GM21381 (cell line): ENCODE data around the gene B3GAT3.
A peak's percentile ranks its signal among the peaks of the same experiment; 100 is the strongest.
"Not testable (repeated sequence)": the region's sequence is repeated elsewhere in the genome, so short reads cannot be mapped to it uniquely, and the experiment has no call there.

Experiments used
- ATAC-seq: cut with Tn5 transposase; IDR thresholded peaks from one replicate; pipeline ENCODE4 v1.9.1; 2021; ENCODE audit warnings: mild to moderate bottlenecking, moderate library complexity; ENCODE audit not compliant: unreplicated experiment

B3GAT3 gene

GRCh38 chr11:62621567-62622470 lies at the start of gene B3GAT3:
Gene B3GAT3 (minus strand): TSS chr11:62621986. CDS start chr11:62621947, 39 bp downstream.
- ATAC-seq, result peak; percentile 94

DNA sequence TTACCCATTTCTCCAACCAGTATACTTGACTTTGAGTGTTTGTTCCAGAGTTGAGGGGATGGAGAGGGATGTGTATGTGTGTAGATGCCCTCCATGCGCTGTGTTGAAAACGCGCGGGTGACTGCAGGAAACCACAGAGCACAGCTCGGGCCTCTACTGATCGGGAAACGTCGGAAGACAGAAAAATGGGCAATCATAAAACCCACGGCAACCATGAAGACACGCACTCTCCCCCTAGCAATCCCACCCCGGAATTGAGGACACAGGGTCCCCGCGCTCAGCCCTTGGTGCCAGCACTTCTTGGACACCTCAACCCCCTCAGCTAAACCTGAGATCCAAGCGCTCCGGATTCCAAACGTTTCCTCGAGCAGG lies 49.4 kb upstream of the B3GAT3 start:
- ATAC-seq, result peak; percentile 17

DNA sequence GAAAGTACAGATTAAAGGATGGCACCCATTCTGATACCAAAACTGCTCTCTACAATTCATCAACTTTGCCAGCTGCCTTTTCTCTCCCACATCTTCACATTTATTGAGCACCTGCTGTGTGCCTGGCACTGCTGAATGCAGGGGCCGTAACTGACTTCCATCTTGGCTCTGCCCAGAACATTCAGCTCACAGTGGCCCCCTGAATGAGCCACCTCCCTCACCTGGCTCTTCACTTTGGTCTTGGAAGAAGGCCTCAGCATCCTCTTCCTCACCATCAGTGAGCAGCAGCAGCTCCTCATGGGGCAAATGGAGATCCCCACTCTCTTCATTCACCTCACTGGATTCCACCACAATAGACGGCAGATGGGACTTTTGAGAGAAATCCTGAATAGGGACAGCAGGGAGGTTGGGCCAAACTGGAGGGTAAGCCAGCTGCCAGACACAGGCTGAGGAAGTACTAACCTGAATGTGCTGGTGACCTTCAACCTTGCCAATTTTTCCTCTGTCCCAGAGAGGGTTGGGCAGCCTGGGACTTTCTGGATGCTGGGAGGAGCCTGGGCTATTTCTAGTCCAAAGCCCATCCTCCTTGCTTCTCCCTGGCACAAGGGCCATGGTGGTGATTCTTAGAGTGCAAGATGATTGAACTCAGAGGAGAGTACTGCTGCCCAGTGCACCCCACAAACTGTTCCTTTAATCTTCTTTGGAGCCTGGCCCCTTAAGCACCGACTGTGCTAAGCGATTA lies 47.8 kb upstream of the B3GAT3 start:
- ATAC-seq, result no peak

- no peak for ATAC-seq
These were observed 45.7 kb upstream of the B3GAT3 start for GRCh38 chr11:62667460-62667859.

DNA sequence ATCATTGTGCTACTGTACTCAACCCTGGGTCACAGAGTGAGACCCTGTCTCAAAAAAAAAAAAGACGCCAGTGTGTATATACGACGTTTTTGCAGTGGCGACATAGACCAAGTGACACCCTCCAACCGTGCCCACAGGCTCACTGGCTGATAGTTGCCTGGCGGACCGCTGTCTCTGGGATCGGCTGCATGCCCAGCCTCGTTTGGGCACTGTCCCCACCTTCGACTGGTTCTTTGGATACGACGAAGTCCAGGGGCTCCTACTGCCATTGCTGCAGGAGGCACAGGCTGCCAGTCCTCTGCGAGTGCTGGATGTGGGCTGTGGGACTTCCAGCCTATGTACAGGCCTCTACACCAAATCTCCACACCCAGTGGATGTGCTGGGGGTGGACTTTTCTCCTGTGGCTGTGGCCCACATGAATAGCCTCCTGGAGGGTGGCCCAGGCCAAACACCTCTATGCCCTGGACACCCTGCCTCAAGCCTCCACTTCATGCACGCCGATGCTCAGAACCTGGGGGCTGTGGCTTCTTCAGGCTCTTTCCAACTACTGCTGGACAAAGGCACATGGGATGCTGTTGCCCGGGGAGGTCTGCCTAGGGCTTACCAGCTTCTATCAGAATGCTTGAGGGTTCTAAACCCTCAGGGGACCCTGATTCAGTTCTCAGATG lies 44.6 kb upstream of the B3GAT3 start:
- no peak for ATAC-seq

GRCh38 chr11:62665599-62666258 lies 43.9 kb upstream of the B3GAT3 start:
- ATAC-seq, result peak; percentile 13

- peak; percentile 79 for ATAC-seq
These were observed 43.4 kb upstream of the B3GAT3 start, which contains the start of the genes C11orf98 and CSKMT for GRCh38 chr11:62665075-62665598. Gene C11orf98 (minus strand): TSS chr11:62665210. CDS start chr11:62665169, 41 bp downstream. Gene CSKMT (plus strand): TSS chr11:62665312. CDS start chr11:62665880, 568 bp downstream.

GRCh38 chr11:62664405-62665074 lies 42.8 kb upstream of the B3GAT3 start:
- ATAC-seq, result peak; percentile 7

- ATAC-seq, result no peak
These were observed 35.1 kb upstream of the B3GAT3 start for GRCh38 chr11:62656796-62657429.

DNA sequence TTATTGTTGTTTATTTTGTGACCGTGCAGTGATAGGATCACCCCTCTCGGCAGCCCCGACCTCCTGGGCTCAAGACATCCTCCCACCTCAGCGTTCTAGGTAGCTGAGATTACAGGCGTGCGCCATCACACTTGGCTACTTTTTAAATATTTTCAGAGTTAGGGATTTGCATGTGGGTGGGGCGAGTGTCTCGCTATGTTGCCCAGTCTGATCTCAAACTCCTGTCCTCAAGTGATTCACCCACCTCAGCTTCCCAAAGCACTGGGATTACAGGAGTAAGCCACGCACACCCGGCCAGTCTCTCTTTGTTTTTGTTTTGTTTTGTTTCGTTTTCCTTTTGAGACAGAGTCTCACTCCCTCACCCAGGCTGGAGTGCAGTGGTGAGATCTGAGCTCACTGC lies 32.5 kb upstream of the B3GAT3 start:
- ATAC-seq, result no peak

GRCh38 chr11:62652161-62653006 lies 30.6 kb upstream of the B3GAT3 start:
- ATAC-seq, result no peak

GRCh38 chr11:62650283-62650682 lies 28.5 kb upstream of the B3GAT3 start:
- not testable (repeated sequence) for ATAC-seq

DNA sequence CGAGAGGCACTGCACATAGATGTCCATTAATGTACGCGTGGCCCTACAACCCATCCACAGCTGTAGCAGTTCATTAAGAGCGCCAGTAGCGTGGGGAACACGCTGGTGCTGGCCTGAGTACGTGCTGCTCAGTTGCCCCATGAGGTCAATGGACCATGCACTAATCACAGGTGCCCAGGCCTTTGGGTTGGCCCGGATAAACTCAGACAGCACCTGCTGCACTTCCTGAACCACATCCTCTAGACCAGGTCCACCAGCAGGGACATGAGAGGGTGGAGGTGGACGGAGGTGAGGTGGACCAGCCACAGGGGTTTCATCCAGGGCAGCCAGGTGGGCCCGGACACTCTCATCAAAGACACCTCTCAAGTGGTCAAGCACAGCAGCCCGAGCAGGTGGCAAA lies 27.7 kb upstream of the B3GAT3 start:
- no peak for ATAC-seq

DNA sequence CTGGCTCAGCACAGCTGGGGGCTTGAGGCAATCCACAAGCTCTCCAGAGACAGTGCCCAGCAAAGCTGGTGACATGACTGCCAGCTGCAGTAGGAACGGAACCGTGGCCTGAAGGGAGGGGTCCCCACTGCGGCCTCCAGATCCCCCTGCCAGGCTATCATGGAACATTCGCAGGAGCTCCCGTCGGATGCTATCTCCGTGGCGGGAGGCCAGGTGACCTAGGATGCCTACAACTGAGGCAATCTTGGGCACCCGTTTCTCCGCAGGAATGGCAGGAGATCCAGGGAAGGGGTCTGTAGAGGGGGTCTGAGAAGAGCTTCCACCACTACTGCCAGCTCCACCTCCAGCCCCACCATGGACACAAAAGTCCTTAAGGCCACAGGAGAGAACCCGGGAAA lies 27.2 kb upstream of the B3GAT3 start:
- ATAC-seq, result no peak

GRCh38 chr11:62648185-62648966 lies 26.6 kb upstream of the B3GAT3 start:
- no peak for ATAC-seq

DNA sequence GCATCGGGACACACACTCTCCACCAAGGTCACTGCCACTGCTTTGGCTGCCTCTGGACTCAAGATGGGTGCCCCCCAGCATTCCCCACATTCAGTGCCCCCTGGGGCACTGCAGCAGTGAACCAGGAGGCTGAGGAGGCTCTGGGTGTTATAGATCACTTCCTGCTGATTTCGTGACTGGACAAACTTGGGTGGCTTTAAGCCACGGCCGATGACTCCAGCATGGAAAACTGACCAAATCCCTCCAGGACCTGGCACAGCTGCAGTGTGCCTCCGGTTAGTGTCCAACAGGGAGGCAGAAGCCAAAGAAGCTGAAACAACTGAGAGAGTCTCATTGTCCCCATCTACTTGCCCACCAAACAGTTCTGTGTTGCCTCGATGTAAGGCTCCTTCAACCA lies 25.8 kb upstream of the B3GAT3 start:
- no peak for ATAC-seq

GRCh38 chr11:62646825-62647608 lies 25.2 kb upstream of the B3GAT3 start:
- no peak for ATAC-seq
